Mesendoderm (in vitro differentiated cells): ENCODE data around the gene EXOSC9.

Source experiments
- DNase-seq: peaks from one replicate; pipeline ENCODE4 v3.0.0; 2013
- H2AK5ac ChIP-seq: 2 replicates; pipeline ENCODE4 v1.6.1; 2013; ENCODE audit warnings: low read length, inconsistent platforms
- H2BK120ac ChIP-seq: 2 replicates; pipeline ENCODE4 v1.6.1; 2013; ENCODE audit warnings: low read depth, mild to moderate bottlenecking, low read length, moderate library complexity, mixed read lengths
- H2BK15ac ChIP-seq: replicated peaks from 2 replicates; pipeline ENCODE4 v1.6.1; 2013; ENCODE audit warnings: low read depth, mild to moderate bottlenecking, moderate library complexity
- H2BK5ac ChIP-seq: 2 replicates; pipeline ENCODE4 v1.6.1; 2013; ENCODE audit warnings: low read length, inconsistent platforms
- H3K18ac ChIP-seq: 2 replicates; pipeline ENCODE4 v1.6.1; 2013; ENCODE audit warnings: mild to moderate bottlenecking, low read length, mixed read lengths
- H3K23ac ChIP-seq: one replicate; pipeline ENCODE4 v1.6.1; 2013; ENCODE audit warnings: low read length
- H3K27ac ChIP-seq: 2 replicates; pipeline ENCODE4 v1.5.1; 2013; ENCODE audit warnings: low read depth, mild to moderate bottlenecking, inconsistent platforms, low read length, moderate library complexity
- H3K27me3 ChIP-seq: 2 replicates; pipeline ENCODE4 v1.6.1; 2013; ENCODE audit warnings: low read length, control low read depth, mild to moderate bottlenecking, inconsistent platforms; ENCODE audit not compliant: insufficient read depth, poor library complexity
- H3K36me3 ChIP-seq: 2 replicates; pipeline ENCODE4 v1.6.1; 2013; ENCODE audit warnings: low read length, inconsistent platforms; ENCODE audit not compliant: control insufficient read depth, insufficient read depth
- H3K4ac ChIP-seq: one replicate; pipeline ENCODE4 v1.6.1; 2013; ENCODE audit warnings: low read depth, mild to moderate bottlenecking, low read length, moderate library complexity
- H3K4me1 ChIP-seq: 2 replicates; pipeline ENCODE4 v1.6.1; 2013; ENCODE audit warnings: low read depth, low read length, inconsistent platforms; ENCODE audit not compliant: control insufficient read depth
- H3K4me2 ChIP-seq: 2 replicates; pipeline ENCODE4 v1.6.1; 2013; ENCODE audit warnings: low read length
- H3K4me3 ChIP-seq: 2 replicates; pipeline ENCODE4 v1.5.1; 2013; ENCODE audit warnings: mild to moderate bottlenecking, low read length
- H3K56ac ChIP-seq: one replicate; pipeline ENCODE4 v1.6.1; 2013; ENCODE audit warnings: low read length
- H3K79me1 ChIP-seq: 2 replicates; pipeline ENCODE4 v1.6.1; 2013; ENCODE audit warnings: low read length, inconsistent platforms
- H3K79me2 ChIP-seq: 2 replicates; pipeline ENCODE4 v1.6.1; 2013; ENCODE audit warnings: mild to moderate bottlenecking, low read length; ENCODE audit not compliant: control insufficient read depth, insufficient read depth
- H3K9ac ChIP-seq: 2 replicates; pipeline ENCODE4 v1.6.1; 2013; ENCODE audit warnings: low read length, inconsistent platforms
- H4K5ac ChIP-seq: one replicate; pipeline ENCODE4 v1.6.1; 2013; ENCODE audit warnings: low read length
- H4K8ac ChIP-seq: one replicate; pipeline ENCODE4 v1.6.1; 2013; ENCODE audit warnings: low read depth, mild to moderate bottlenecking, control low read depth, low read length, moderate library complexity
- WGBS: extraction: QIAGEN DNeasy Blood & Tissue Kit; methylation state at CpG from one replicate; pipeline ENCODE4 v1.1.7; 2013; ENCODE audit warnings: low lambda C conversion rate, missing lambda C conversion rate; ENCODE audit not compliant: insufficient coverage; ENCODE audit errors: extremely low coverage; 5-methylcytosine and 5-hydroxymethylcytosine counted together

EXOSC9 gene

DNA sequence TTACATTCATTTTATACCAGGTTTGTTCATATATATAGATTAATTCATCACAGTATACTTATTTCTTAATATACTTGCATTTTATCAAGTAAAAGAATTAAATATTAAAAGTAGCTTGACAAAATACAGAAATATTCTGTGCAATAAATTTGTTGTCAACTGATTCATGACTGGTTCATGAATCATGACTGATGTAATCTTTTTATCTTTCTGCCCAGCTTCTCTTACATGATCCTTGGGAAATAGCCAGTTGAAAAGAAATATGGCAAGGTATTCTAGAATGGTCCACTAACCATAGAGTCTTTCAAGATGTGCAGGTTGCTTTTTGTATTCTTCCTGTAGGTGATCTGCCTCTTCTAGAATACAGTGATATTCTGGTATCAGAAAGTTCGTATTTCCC is 26.7 kb downstream of the EXOSC9 start:
- no CpG with 5 or more reads among the region's 1 CpG for WGBS
- Histone ChIP-seq H3K27ac (no peak overlapping the region), H4K8ac (no peak overlapping the region)

DNA sequence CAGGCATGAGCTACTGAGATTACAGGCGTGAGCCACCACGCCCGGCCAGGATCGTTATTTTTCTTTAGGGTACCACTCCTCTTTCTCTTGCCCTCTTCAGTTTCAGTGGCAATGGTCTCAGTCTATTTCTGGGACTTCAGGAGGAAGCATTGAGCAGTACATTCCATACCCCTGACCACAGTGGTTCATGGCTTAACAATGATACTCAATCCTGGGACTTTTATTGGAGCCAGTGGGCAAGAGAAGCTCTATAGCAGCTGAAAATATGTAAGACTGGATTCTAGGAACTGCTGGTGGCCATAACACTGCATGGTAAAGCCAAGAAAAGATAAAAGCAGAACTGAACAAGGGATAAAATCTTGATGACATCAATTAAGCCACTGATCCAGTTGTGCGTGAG is 28.4 kb downstream of the EXOSC9 start:
- Histone ChIP-seq H2AK5ac (no peak overlapping the region), H3K36me3 (no peaks in the 10 kb centered on the region), H3K56ac (no peak overlapping the region), H2BK120ac (no peak overlapping the region), H3K23ac (no peak overlapping the region), H2BK5ac (no peak overlapping the region), H3K4ac (no peak overlapping the region), H4K8ac (no peak overlapping the region), H3K18ac (no peak overlapping the region), H4K5ac (no peak overlapping the region), H2BK15ac (no peak overlapping the region), H3K79me1 (no peaks in the 10 kb centered on the region), H3K4me3 (no peak overlapping the region), H3K79me2 (no peaks in the 10 kb centered on the region), H3K9ac (no peak overlapping the region), H3K4me1 (no peaks in the 10 kb centered on the region), H3K27me3 (no peaks in the 10 kb centered on the region), H3K4me2 (no peak overlapping the region), H3K27ac (no peak overlapping the region)
- DNase-seq: no peak
- WGBS: no CpG with 5 or more reads among the region's 5 CpGs

More for the DNA sequence above, 26.7 kb downstream of the EXOSC9 start:
- no peak overlapping the region for H3K56ac ChIP-seq
- H3K4ac ChIP-seq: no peak overlapping the region
- no peak overlapping the region for H3K4me2 ChIP-seq
- H3K4me3 ChIP-seq: no peak overlapping the region
- H3K23ac ChIP-seq: no peak overlapping the region
- no peak overlapping the region for H4K5ac ChIP-seq
- no peak overlapping the region for H2BK15ac ChIP-seq
- H2BK5ac ChIP-seq: no peak overlapping the region
- no peak overlapping the region for H3K18ac ChIP-seq
- H3K79me1 ChIP-seq: peaks cover 2% of the 10 kb centered on the region
- H3K4me1 ChIP-seq: no peaks in the 10 kb centered on the region
- peaks cover 8% of the 10 kb centered on the region for H3K79me2 ChIP-seq
- no peaks in the 10 kb centered on the region for H3K27me3 ChIP-seq
- H2AK5ac ChIP-seq: no peak overlapping the region
- no peak for DNase-seq
- H3K36me3 ChIP-seq: no peaks in the 10 kb centered on the region
- no peak overlapping the region for H3K9ac ChIP-seq
- no peak overlapping the region for H2BK120ac ChIP-seq

DNA sequence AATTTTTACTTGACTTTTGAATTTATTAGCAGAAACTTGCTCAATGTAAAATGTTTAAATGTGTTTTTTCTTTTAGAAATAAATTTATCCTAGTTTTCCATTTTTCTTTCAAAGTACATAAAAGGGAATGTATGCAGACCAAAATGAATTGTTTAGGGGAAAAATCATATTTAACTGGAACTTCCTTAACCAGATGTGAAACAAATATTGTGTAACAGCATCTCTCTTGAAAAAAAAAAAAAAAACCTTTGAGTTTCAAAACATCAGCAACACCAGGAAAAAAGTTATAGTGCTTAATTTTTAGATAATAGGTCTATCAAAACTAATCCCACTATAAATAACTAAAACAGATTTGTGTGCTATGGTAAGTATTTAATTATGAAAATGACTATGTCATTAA is 37.0 kb downstream of the EXOSC9 start:
- Histone ChIP-seq H3K23ac (no peak overlapping the region), H3K4ac (no peak overlapping the region), H3K9ac (no peak overlapping the region), H2BK5ac (no peak overlapping the region), H3K79me1 (no peaks in the 10 kb centered on the region), H3K4me3 (no peak overlapping the region), H4K8ac (no peak overlapping the region), H3K56ac (no peak overlapping the region), H2AK5ac (no peak overlapping the region), H3K27ac (no peak overlapping the region), H3K4me1 (no peaks in the 10 kb centered on the region), H4K5ac (no peak overlapping the region), H3K4me2 (no peak overlapping the region), H3K18ac (no peak overlapping the region), H3K79me2 (no peaks in the 10 kb centered on the region), H3K27me3 (no peaks in the 10 kb centered on the region), H2BK120ac (no peak overlapping the region), H3K36me3 (no peaks in the 10 kb centered on the region), H2BK15ac (no peak overlapping the region)
- DNase-seq: no peak

DNA sequence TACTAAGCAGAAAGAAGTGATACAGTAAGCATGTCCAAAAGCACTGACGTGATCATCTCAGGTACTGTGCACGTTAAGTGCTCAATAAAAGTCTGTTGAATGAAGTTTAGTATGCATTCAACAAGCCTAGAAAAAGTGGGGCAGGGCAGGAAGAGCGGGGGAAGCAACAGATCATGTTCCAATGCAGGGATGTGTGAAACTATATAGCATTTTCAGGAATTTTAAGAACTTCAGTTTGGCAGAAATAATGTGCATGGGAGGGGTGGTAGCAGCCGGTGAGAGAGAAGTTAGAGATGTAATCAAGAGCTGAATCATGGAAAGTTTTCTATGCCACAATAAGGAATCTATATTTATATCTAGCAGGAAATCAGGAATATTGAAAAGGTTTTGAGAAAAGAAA is 41.7 kb downstream of the EXOSC9 start:
- no peaks in the 10 kb centered on the region for H3K27me3 ChIP-seq
- no peaks in the 10 kb centered on the region for H3K79me2 ChIP-seq
- no peak overlapping the region for H2BK120ac ChIP-seq
- no peak overlapping the region for H3K4me2 ChIP-seq
- no peak overlapping the region for H2BK15ac ChIP-seq
- H3K36me3 ChIP-seq: no peaks in the 10 kb centered on the region
- no peak overlapping the region for H3K9ac ChIP-seq
- no peak overlapping the region for H3K23ac ChIP-seq
- no peak overlapping the region for H4K5ac ChIP-seq
- no peak overlapping the region for H2AK5ac ChIP-seq
- no peak overlapping the region for H4K8ac ChIP-seq
- no CpG with 5 or more reads among the region's 4 CpGs for WGBS
- no peak for DNase-seq
- no peak overlapping the region for H3K4me3 ChIP-seq
- no peak overlapping the region for H3K56ac ChIP-seq
- no peak overlapping the region for H3K18ac ChIP-seq
- no peak overlapping the region for H3K27ac ChIP-seq
- H3K4ac ChIP-seq: no peak overlapping the region
- H3K79me1 ChIP-seq: no peaks in the 10 kb centered on the region
- no peaks in the 10 kb centered on the region for H3K4me1 ChIP-seq
- H2BK5ac ChIP-seq: no peak overlapping the region

DNA sequence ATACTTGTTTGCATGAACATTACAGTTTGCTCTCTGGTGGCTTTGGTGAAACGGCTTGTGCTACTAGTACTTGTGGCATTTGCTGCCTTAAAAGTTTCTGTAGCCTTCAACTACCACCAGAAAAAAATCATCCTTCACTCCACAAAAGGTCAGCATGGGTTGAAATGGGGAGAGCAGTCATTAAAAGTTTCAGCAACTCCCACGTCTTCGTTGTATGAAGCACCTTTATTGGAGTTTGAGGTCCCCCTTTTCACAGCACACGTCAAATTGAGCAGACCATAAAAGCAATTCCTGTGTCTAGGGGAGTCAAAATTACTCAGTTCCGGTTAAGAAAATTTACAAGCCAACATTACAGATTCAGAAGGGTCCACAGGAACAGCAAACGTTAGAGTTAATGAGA is 45.5 kb downstream of the EXOSC9 start:
- H3K18ac ChIP-seq: no peak overlapping the region
- no peaks in the 10 kb centered on the region for H3K4me1 ChIP-seq
- H3K56ac ChIP-seq: no peak overlapping the region
- H3K4me2 ChIP-seq: no peak overlapping the region
- no peak overlapping the region for H3K23ac ChIP-seq
- H3K4ac ChIP-seq: no peak overlapping the region
- no peak overlapping the region for H3K9ac ChIP-seq
- WGBS: no CpG with 5 or more reads among the region's 6 CpGs
- H2BK120ac ChIP-seq: no peak overlapping the region
- H2BK15ac ChIP-seq: no peak overlapping the region
- DNase-seq: no peak
- no peak overlapping the region for H2AK5ac ChIP-seq
- H3K27me3 ChIP-seq: no peaks in the 10 kb centered on the region
- H3K36me3 ChIP-seq: no peaks in the 10 kb centered on the region
- H3K79me1 ChIP-seq: no peaks in the 10 kb centered on the region
- no peak overlapping the region for H3K4me3 ChIP-seq
- no peak overlapping the region for H4K8ac ChIP-seq
- H3K27ac ChIP-seq: no peak overlapping the region
- H2BK5ac ChIP-seq: no peak overlapping the region
- H3K79me2 ChIP-seq: no peaks in the 10 kb centered on the region
- H4K5ac ChIP-seq: no peak overlapping the region

DNA sequence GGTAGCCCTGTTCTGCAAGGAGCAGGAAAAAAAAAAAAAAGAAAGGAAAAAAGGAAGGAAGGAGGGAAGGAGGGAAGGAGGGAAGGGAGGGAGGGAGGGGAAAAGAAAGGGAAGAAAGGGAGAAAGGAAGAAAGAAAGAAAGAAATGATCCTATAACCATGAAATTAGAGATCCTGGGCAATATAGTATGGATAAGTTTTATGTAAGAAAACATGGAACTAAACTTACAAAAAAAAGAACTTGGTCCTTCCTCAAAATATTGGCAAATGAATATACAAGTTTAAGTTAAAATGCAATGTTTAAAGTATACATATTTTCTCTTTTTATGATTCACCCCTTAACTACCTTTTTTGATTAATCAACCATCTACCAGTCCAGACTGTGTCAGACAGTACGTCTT is 50.2 kb downstream of the EXOSC9 start:
- no peak overlapping the region for H2AK5ac ChIP-seq
- no peak overlapping the region for H2BK120ac ChIP-seq
- DNase-seq: no peak
- no peaks in the 10 kb centered on the region for H3K36me3 ChIP-seq
- H3K23ac ChIP-seq: no peak overlapping the region
- H4K8ac ChIP-seq: no peak overlapping the region
- no peak overlapping the region for H2BK15ac ChIP-seq
- H3K79me1 ChIP-seq: no peaks in the 10 kb centered on the region
- no peaks in the 10 kb centered on the region for H3K27me3 ChIP-seq
- no peak overlapping the region for H3K4me3 ChIP-seq
- no peak overlapping the region for H3K27ac ChIP-seq
- no peak overlapping the region for H2BK5ac ChIP-seq
- H3K79me2 ChIP-seq: no peaks in the 10 kb centered on the region
- H3K4ac ChIP-seq: no peak overlapping the region
- H3K4me2 ChIP-seq: no peak overlapping the region
- H3K18ac ChIP-seq: no peak overlapping the region
- H3K4me1 ChIP-seq: no peaks in the 10 kb centered on the region
- no CpG with 5 or more reads among the region's 1 CpG for WGBS
- no peak overlapping the region for H4K5ac ChIP-seq
- no peak overlapping the region for H3K56ac ChIP-seq
- no peak overlapping the region for H3K9ac ChIP-seq
